IPS-15b (cell line): ENCODE data around the gene PDZD8.

ENCODE experiments used
- H3K27me3 ChIP-seq: one replicate; pipeline ENCODE4 v1.6.1; 2013; ENCODE audit warnings: low read length; ENCODE audit not compliant: control insufficient read depth, insufficient read depth
- H3K36me3 ChIP-seq: one replicate; pipeline ENCODE4 v1.6.1; 2013; ENCODE audit warnings: low read length; ENCODE audit not compliant: control insufficient read depth, insufficient read depth
- H3K4me1 ChIP-seq: one replicate; pipeline ENCODE4 v1.6.1; 2013; ENCODE audit warnings: mild to moderate bottlenecking, low read length; ENCODE audit not compliant: control insufficient read depth, insufficient read depth
- H3K4me3 ChIP-seq: one replicate; pipeline ENCODE4 v1.5.1; 2013; ENCODE audit warnings: low read depth, low read length
- H3K9ac ChIP-seq: one replicate; pipeline ENCODE4 v1.6.1; 2013; ENCODE audit warnings: low read depth, mild to moderate bottlenecking, low read length
- H3K9me3 ChIP-seq: one replicate; pipeline ENCODE4 v1.6.1; 2013; ENCODE audit warnings: mild to moderate bottlenecking, low read length; ENCODE audit not compliant: control insufficient read depth, insufficient read depth

PDZD8 gene

DNA sequence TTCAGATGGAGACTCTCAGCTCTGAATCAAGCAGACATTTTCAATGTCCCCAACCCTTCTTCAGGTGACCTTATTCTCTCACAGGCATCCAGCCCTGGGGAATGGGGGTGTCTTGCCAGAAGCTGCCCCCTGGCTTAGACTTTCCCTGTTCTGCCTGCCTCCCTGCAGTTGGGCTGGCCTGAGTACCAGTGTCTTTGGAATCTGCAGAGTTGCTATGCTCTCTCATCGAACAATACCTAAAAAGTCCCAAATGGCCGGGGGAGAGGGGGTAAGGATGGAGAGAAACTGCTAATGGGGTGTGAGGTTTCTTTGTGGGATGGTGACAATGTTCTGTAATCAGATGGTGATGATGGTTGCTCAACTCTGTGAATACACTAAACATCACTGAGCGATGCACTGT, 113.7 kb downstream of the PDZD8 start:
- no peak overlapping the region for H3K9ac ChIP-seq
- no peaks in the 10 kb centered on the region for H3K4me1 ChIP-seq
- H3K4me3 ChIP-seq = no peak overlapping the region
- no peaks in the 10 kb centered on the region for H3K9me3 ChIP-seq
- H3K36me3 ChIP-seq = no peaks in the 10 kb centered on the region
- no peaks in the 10 kb centered on the region for H3K27me3 ChIP-seq

DNA sequence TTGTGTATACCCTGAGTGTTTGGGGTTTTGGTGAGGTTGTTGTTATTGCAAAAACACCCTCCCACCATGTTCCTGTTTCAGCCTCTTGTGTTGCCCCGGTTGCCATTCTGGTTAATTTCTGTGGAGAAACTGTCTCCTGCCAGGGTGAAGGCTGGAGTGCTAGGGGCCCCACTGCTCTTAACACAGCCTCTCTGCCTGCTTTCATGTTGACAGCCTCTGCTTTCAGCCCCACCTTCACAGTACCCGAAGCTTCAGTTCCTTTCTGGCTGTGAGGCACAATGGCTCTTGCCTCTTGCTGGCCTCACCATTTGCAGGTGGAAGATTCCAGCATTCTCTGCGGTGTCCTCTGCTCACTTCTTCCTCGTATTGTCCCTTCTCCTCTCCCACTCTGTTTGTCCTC, 115.2 kb downstream of the PDZD8 start:
- H3K27me3 ChIP-seq = no peaks in the 10 kb centered on the region
- no peaks in the 10 kb centered on the region for H3K36me3 ChIP-seq
- H3K9me3 ChIP-seq = no peaks in the 10 kb centered on the region
- H3K4me1 ChIP-seq = no peaks in the 10 kb centered on the region
- no peak overlapping the region for H3K9ac ChIP-seq
- H3K4me3 ChIP-seq = no peak overlapping the region

DNA sequence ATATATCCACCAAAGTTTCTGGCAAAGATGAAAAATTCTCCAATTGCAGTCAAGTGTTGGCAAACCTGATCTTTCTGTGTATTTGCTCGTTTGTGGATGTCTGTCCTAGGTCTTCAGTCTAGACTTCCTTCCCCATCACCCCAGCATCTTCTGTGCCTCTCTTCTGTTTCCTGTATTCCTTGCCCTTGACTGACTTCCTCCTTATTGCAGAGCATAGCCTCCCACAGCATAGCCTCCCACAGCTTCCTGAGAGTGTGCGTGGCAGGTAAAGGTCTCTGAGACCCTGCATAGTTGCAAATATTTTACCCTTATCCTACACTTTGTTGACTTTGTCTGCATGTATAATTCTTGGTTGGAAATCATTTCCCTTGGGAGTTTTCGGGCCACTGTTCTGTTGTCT, 116.0 kb downstream of the PDZD8 start:
- H3K9ac ChIP-seq = no peak overlapping the region
- no peaks in the 10 kb centered on the region for H3K9me3 ChIP-seq
- no peak overlapping the region for H3K4me3 ChIP-seq
- H3K4me1 ChIP-seq = no peaks in the 10 kb centered on the region
- no peaks in the 10 kb centered on the region for H3K36me3 ChIP-seq
- H3K27me3 ChIP-seq = no peaks in the 10 kb centered on the region

DNA sequence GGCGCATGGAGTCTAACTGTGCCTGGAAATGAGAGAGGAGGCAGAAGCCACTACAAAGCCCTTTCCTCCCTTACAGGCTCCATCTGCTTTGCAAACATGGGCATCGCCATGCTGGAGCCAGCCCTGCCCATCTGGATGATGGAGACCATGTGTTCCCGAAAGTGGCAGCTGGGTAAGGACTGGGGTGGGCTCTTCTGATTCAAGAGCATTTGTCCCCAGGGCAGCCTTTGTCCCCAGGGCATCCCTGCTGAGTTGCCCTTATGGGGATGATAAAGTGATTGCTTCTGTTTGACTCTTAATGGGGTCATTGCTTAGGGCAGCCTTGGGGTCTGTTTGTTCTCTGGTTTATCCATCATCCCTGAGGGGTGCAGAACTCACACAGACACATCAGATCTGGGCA, 117.5 kb downstream of the PDZD8 start:
- Histone ChIP-seq H3K4me1 (no peaks in the 10 kb centered on the region), H3K36me3 (no peaks in the 10 kb centered on the region), H3K9ac (no peak overlapping the region), H3K9me3 (no peaks in the 10 kb centered on the region), H3K27me3 (no peaks in the 10 kb centered on the region), H3K4me3 (no peak overlapping the region)

DNA sequence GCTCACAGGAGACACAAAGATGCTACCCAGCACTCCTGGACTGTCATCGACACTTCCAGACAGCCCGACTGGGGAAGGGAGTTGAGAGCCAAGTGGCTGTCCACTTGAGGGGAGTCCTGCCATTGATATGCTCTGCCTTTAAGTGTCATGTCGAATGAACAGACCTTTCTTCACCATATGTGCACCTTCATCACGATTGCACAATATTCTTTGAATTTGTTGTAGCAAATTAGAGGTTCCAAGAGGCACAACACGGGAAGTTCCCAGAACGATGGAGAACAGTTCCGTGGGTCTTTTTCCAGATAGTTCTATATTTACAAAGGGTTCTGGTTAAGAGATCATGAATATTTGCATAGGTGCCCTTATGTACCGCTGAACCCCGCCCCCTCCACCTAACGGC, 118.3 kb downstream of the PDZD8 start:
- no peaks in the 10 kb centered on the region for H3K4me1 ChIP-seq
- no peaks in the 10 kb centered on the region for H3K36me3 ChIP-seq
- H3K27me3 ChIP-seq = no peaks in the 10 kb centered on the region
- no peaks in the 10 kb centered on the region for H3K9me3 ChIP-seq
- H3K9ac ChIP-seq = no peak overlapping the region
- H3K4me3 ChIP-seq = no peak overlapping the region

DNA sequence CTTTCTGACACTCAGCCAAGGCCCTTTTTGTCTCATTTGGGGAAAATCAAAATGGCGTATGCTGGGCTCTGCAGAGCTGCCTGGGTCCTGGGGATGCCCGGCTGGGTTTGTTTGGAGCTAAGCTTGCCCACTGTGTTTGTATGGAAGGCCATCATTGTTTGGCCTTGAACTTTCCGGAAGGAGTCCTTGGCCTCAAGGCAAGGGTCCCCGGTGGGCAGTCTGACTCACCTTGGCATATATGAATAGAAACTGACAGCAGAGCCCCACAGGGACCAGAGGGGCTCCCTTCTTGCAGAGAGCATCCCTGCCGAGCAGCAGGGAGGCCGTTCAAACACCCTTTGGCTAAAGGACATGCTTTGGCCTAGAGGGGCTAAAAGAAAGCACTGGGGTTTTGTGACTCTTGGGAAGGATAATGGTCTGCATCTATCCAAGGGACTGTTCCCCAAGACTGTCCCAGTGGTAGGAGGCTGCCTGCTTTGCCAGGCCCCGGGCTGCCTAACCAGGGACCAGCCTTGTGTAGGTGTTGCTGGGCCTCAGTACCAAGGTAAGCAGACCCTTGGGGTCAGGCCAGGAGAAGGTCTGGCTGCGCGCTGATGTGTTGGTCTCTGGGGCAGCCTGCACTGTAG, 119.3 kb downstream of the PDZD8 start:
- H3K4me3 ChIP-seq = no peak overlapping the region
- no peaks in the 10 kb centered on the region for H3K9me3 ChIP-seq
- H3K27me3 ChIP-seq = no peaks in the 10 kb centered on the region
- no peak overlapping the region for H3K9ac ChIP-seq
- no peaks in the 10 kb centered on the region for H3K36me3 ChIP-seq
- H3K4me1 ChIP-seq = no peaks in the 10 kb centered on the region

DNA sequence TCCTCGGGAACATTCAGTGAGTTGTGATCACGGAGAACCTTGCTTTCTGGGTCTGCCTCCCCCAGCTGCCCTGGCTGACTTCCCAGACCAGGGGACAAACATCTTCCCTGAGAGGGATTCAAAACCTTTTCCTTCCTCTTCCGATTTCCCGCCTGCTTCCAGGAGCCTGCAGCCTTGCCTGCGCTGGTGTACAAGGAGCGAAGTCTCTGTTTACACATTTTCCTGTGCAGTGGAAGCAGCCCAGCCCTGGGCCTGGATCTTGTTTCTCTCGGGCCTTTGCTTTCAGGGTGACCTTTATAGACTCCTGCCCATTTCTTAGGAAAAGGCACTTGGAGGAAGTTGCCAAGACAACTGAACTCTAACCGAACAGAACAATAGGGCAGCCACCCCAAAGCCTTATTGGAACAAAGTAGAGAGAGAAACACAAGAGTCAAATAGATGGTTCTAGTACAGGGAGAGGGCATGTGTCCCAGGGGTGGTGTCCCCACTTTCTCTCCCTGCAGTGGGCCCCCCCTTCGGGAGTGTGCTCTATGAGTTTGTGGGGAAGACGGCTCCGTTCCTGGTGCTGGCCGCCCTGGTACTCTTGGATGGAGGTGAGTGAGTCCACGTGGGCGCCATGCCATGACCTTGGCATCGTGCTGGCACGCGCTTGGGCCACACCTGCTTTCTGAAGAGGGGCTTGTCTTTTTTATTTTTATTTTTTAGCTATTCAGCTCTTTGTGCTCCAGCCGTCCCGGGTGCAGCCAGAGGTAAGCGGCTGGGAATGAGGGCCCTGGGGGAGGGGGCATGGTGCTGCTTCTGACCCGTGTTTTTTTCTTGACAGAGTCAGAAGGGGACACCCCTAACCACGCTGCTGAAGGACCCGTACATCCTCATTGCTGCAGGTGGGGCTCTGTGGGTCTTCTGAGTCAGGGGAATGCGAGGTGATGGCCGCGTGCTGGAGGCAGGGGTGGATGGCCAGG, 120.2 kb downstream of the PDZD8 start:
- Histone ChIP-seq H3K4me1 (no peaks in the 10 kb centered on the region), H3K27me3 (no peaks in the 10 kb centered on the region), H3K9ac (no peak overlapping the region), H3K36me3 (no peaks in the 10 kb centered on the region), H3K9me3 (no peaks in the 10 kb centered on the region), H3K4me3 (no peak overlapping the region)

DNA sequence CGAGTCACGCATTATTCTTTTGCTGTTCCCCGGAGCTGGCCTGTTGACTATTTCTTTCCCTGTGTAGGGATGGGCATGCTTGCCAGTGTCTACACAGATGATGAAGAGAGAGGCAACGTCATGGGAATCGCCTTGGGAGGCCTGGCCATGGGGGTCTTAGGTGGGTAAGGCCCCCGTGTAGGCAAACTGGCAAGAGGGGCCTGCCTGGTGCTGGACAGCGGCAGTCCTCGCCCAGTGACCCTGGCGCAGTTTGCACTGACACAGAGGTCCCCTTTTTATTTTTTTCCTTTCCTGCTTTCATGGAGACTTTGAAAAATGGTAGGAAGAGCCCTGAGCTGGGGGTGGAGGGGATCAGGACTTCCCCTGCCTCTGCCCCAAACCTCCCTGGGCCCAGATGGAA, 120.9 kb downstream of the PDZD8 start:
- Histone ChIP-seq H3K9ac (no peak overlapping the region), H3K9me3 (no peaks in the 10 kb centered on the region), H3K4me1 (no peaks in the 10 kb centered on the region), H3K4me3 (no peak overlapping the region), H3K27me3 (no peaks in the 10 kb centered on the region), H3K36me3 (no peaks in the 10 kb centered on the region)

DNA sequence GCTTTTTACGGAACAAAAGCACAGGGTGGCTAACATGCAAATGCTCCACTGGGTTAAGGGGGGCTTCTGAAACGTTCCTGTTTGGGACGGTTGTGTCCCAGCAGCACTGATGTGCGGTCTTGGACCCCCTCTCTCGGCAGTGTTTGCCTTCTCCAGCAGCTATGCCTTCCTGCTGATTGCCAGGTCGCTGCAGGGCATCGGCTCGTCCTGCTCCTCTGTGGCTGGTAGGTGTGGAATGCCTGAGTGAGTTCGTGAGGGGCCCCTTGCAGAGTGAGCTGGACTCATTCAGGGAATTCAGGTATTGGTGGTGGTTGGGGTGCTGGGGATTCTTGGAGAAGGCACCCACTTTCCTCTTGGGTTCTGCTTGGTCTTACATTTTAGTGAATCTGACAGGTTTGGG, 121.3 kb downstream of the PDZD8 start:
- H3K4me1 ChIP-seq = no peaks in the 10 kb centered on the region
- no peaks in the 10 kb centered on the region for H3K27me3 ChIP-seq
- no peaks in the 10 kb centered on the region for H3K36me3 ChIP-seq
- H3K9ac ChIP-seq = no peak overlapping the region
- H3K4me3 ChIP-seq = no peak overlapping the region
- H3K9me3 ChIP-seq = no peaks in the 10 kb centered on the region

DNA sequence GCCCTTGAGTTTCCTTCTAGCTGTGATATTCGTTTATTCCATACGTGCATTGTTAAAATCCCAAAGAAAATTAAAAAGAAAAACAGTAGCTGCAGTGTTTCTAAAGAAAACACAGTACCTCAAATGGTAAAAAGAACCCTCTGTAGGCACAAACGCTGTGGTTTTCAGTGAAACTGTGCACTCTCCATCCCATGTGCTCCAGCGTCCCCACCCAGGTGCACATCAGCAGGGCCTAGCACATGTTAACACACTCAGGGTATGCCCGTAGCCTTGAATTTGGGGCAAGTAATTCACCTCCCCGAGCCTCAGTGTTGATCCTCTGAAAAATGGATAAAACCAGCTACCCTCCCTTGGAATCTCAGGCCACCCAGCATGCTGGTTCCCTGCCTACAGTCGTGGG, 124.8 kb downstream of the PDZD8 start:
- H3K9ac ChIP-seq = no peak overlapping the region
- no peaks in the 10 kb centered on the region for H3K4me1 ChIP-seq
- H3K9me3 ChIP-seq = no peaks in the 10 kb centered on the region
- H3K4me3 ChIP-seq = no peak overlapping the region
- H3K36me3 ChIP-seq = no peaks in the 10 kb centered on the region
- no peaks in the 10 kb centered on the region for H3K27me3 ChIP-seq

DNA sequence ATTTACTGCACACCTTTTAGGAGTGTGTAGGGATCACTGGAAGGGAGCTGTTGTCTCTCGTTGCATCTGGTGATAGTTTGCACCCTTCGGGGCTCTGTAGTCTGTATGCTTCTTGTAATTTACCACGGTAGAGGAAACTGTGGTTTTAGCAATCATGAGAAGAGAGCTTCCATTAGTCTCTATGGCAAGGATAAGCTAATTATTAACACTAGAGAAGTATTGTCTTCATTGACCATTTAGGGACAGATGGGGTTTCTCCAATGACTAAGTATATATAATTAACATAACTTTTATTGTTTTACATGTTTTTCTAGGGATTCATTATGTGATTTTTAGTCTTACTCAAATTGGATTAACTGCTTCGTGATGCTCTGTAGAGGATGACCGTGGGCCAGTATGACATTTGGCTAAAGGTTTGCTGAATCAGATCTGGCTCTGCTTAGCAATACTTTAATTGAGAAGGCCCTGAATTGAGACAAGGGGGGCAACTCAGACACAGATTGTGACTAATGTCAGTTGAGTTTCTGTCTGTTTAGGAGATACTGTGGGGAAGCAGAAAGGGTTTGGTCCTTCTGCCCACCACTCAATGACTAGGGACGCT, 125.6 kb downstream of the PDZD8 start:
- Histone ChIP-seq H3K4me3 (no peak overlapping the region), H3K9me3 (no peaks in the 10 kb centered on the region), H3K36me3 (no peaks in the 10 kb centered on the region), H3K4me1 (no peaks in the 10 kb centered on the region), H3K9ac (no peak overlapping the region), H3K27me3 (peaks cover 2% of the 10 kb centered on the region)
